GM18868 (cell line): ENCODE data around the gene C19orf44.
"Not testable (repeated sequence)": the region's sequence is repeated elsewhere in the genome, so short reads cannot be mapped to it uniquely, and the experiment has no call there.

Experiments used
- ATAC-seq: cut with Tn5 transposase; IDR thresholded peaks from one replicate; pipeline ENCODE4 v1.9.1; 2021; ENCODE audit warnings: mild to moderate bottlenecking, moderate library complexity; ENCODE audit not compliant: unreplicated experiment

The C19orf44 gene

DNA sequence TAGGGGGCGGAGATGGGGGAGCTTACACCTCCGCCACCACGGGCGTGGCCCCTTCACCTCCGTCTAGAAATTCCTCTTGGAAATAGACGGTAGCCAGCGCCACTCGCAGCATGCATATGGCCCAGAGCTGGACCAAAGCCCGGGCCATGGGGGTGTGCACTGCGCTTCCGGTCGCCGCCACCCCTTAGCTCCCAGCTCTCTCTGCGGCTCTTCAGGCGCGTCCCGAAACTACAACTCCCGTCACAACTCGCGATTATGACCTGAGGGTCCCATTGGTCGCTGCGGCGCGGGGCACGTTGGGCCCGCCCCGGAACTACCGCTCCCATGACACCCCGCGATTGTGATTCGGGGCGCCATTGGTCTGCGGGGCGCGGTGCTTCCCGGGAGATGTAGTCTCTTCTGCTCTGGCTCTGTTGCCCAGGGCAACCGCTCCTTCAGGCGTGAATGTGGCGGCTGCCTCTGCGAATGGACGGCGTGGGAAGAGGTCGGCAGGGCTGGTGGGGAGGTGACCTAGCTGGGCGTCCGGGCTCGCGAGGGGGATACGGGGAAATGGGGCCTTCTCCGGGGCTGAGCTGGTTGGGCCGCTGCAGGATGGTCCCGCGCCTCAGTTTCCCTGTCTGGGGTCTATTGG, at the start of gene C19orf44, which contains the start of gene CALR3:
Gene C19orf44 (plus strand): TSS at position 413 of the 631 bp plus-strand sequence. CDS start 4,399 bp downstream, outside the sequence.
Gene CALR3 (minus strand): TSS at position 186 of the 631 bp plus-strand sequence. CDS start 38 bp downstream, at position 148.
- ATAC-seq: peak; percentile 96

DNA sequence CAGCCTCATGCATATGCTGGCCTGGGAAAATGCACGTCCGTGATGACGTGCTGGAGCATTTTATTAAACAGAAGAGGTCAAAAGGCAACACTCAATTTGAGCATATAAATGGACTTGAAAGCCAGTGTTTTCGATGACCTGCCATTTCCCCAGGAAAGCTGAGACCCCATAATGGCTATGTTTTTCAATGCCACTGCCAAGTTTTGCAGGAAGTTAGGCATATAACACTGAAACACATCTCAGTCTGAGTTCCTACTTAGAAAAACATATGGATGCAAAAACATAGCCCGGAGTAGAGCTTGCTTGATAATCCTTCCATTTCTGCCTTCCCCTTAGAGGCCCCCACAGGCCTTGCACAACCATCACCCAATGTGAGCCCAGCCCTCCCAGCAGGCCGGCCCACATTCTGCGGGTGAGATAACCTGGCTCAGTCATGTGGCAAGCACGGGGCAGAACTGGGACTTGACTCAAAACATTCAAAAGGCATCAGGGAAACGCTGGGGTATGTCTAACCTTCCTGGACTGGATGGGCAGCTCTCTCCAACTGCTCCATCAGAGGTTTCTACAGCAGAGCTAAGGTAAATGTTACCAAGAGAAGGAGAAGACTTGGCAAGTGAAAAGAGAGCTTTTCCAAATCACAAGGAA, 49.3 kb upstream of the C19orf44 start:
- no peak for ATAC-seq

DNA sequence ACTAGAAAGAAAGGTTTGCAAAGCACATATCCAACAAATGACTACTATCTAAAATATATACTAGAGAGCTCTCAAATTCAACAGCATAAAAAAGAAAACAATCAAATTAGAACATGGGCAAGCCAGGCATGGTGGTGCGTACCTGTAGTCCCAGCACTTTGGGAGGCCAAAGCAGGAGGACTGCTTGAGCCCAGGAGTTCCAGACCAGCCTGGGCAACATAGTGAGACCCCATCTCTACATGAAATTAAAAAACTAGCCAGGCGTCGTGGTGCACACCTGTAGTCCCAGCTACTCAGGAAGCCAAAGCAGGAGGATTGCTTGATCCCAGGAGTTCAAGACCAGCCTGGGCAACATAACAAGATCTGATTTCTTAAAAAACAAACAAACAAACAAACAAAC, 47.3 kb upstream of the C19orf44 start:
- ATAC-seq: not testable (repeated sequence)

DNA sequence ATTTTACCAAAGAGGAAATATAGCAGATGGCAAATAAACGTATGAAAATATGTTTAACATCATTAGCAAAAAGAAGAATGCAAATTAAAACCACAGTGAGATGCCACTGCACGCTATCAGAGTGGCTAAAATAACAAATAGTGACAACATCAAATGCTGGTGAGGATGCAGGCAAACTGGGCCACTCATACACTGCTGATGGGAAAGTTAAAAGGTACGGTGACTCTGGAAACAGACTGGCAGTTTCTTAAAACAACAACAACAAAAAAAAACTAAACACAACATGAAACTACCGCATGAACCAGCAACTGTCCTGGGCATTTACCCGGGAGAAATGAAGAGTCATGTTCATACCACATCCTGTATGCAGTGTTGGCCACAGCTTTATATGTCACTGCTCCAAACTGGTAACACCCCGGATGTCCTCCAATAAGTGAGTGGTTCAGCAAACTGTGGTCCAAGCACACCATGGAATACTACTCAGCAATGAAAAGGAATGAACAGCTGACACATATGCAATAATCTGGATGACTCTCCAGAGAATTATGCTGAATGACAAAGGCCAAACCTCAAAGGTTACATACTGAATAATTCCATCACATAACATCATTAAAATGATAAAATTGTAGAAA, 46.7 kb upstream of the C19orf44 start:
- ATAC-seq: no peak

DNA sequence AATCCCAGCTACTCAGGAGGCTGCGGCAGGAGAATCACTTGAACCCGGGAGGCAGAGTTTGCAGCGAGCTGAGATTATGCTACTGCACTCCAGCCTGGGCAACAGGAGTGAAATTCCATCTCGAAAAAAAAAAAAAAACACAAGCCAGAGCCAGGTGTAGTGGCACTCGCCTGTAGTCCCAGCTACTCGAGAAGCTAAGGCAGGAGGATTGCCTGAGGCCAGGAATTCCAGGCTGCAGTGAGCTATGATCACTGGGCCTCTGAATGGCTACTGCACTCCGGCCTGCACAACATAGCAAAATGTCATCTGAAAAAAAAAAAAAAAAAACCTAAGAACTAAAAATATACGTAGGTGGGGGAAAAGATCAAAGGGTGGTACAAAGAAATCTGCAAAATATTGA, 43.9 kb upstream of the C19orf44 start:
- ATAC-seq: no peak

DNA sequence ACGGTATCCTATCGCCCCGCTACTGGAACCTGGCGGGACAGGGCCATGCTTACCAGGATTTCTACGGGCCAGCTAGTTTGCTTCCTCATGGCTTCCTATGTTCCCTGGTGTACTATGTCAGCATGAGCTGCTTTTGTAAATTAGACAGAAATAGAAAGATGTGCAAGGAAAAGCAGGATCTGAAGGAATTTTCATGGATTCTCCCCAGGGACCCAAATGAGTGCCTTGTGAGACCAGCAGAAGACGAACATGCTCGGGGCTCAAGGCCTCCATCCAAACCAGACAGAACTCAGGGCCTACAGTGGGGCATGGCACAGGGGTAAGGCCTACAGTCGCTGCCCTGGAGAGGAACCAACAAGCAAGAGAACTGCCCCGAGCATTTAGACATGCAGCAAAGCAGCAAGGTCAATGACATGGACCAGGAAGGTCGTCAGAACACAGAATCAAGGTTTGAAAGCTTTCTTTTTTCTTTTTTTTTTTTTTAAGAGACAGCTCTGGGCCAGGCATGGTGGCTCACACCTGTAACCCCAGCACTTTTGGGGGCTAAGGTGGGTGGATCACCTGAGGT, 41.8 kb upstream of the C19orf44 start:
- ATAC-seq: no peak

DNA sequence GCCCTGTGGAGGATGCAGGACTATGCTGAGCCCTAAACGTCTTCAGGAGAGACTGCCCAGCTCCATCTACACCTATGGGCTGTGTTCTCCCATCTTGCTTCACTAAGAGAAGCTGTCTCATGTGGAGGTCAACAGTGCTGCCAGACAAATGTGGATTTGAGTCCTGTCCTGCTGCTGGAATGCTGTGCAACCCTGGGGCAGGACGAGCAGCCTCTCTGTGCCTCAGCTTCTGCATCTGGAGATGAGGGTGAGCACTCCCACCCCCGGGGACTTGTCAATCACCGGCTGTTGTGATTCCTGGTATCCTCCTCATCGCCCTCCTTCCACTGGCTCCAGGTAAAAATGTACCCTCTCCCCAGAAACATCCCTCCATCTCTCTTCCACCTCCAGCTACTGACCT, 40.7 kb upstream of the C19orf44 start:
- ATAC-seq: no peak

DNA sequence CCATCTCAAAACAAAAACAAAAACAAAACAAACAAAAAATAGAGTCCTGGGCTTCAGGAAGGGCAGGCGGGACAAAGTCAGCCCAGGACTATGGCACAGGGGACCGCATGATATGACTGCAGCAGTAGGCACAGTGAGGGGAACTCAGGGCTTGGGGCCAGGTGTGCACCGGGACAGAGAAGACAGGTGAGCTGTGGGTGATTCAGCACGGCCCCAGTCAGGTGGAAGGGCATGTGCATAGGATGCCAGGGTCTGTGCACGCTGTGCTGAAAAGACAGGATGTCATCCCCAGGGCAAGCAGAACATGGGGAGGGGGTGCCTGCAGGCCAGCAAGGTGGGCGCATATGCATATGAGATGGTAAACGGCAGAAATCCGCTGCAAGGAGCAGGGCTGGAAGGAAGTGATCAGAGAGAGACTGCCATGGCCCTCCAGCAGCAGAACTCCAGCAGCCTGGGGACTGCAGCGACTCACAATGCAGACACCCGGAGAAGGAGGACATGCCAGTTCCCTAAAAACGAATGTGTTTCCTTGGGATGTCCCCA, 39.5 kb upstream of the C19orf44 start:
- ATAC-seq: no peak

DNA sequence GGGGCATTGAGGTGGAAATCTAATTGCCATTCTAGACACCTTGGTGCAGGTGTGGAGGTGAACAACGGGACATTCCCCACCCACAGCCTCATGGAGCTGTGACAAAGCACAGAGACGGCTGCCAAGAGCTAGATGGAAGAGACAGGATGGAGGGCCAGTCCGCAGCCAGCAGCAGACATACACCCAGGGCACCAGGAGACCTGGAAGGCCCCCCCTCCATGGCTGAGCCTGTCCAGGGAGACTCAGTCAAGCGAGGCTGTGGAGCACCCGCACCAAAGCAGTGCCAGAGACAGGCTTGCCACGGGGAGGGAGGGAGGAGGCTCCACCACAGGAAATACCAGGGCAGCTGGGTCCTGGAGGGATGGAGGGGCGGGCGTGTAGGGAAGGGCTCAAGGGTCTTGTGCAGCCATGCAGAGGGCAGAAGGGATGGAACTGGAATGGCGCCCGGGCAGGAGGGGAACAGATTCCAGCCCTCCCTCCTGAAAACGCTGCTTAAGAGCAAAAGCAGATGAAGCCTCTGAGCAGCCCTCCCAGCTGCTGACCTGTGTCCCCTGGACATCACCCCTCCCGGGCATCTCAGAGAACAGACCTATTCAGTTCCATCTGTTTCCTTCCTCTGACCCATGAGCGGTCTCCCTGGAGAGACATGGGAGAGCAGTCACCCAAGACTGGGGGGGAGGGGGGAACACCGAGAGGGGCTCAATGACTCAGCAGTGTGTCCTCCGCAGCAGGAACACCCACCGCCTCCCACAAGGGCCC, 38.8 kb upstream of the C19orf44 start:
- no peak for ATAC-seq

DNA sequence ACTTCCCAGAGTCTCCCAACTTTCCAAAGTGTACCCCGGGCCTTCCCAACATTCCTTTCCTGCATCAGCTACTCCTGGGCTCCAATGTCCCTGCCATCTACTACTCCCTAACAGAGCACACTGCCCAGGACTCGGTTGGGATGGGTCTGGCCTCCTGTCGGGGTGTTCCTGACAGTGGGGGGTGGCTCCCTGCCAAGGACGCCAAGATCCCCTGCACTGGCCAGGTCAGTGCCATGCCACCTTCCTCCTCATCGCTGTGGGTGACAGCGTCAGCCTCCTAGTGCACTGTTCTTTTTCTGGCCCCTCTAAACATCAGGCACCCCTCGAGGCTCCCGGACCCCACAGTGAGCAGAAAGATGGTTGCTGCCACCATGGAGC, 38.3 kb upstream of the C19orf44 start:
- ATAC-seq: no peak

DNA sequence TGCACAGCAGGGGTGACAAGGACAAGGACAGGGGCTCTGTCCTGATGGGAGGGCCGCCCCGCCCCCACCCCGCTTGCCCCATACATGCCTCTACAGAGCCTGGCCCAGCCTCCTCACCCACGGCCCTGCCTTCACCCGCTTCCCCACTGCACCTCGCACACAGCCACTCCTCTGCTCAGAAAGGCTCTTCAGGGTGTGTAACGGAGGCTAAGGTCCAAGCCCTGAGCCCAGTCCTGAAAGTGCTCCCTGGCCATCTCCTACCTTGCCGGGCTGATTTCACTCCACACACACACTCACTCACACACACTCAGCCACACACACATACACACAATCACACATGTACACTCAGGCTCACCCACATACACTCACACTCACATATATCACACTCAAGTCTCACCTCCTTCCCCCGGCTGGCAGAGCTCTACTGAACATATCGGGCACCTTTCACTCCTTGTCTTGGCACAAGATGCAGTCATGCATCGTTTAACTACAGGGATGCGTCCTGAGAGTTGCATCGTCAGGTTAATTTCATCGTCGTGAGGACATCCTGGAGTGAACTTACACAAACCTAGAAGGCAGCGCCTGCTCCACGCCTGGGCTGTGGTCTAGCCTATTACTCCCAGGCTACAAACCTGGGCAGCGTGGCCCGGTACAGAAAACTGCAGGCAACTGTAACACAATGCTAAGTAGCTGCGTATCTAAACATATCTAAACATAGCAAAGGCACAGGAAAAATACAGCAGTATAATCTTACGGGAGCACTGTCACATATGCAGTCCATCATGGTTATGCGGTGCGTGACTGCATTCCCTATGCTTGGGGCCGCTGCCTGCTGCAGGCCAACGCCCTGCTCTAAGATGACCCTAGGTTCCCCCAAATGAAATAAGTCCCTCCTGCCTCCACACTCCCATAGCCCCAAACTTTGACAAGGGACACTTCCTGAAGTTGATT, 37.5 kb upstream of the C19orf44 start:
- no peak for ATAC-seq

DNA sequence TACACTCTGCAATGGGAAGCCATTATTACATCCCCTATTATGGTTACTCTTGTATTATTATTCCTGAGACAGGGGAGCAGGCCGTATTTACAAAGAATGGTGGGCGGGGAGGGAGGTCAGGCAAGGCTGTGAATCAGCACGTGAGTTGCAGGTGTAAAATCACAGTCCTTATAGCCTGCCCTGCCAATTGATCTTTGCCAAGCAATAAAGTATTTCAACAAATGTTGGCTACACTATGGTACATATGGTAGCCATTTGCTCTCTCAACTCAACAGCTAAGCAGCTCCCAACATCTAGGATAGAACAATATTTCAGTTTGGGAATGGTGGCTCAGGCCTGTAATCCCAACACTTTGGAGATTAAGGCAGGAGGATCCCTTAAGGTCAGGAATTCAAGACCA, 36.5 kb upstream of the C19orf44 start:
- no peak for ATAC-seq

DNA sequence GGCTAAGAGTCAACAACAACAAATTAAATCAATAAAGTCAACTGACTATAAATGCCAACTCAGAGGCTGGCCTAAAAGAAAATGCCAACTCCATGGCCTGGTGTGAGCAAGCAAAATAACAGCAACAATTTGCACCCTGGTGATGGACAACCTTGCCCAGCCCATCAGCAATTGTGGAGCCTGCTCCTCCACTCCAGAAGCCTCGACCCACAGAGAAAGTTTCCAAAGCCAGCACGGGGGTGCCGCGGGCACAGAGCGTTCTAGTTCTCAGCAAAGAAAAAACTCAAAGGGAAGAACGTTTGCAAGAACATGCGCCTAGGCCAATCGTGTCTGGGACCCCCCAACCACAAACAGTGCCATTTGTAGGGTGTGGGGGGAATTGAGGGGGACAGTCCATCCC, 35.7 kb upstream of the C19orf44 start:
- ATAC-seq: no peak

DNA sequence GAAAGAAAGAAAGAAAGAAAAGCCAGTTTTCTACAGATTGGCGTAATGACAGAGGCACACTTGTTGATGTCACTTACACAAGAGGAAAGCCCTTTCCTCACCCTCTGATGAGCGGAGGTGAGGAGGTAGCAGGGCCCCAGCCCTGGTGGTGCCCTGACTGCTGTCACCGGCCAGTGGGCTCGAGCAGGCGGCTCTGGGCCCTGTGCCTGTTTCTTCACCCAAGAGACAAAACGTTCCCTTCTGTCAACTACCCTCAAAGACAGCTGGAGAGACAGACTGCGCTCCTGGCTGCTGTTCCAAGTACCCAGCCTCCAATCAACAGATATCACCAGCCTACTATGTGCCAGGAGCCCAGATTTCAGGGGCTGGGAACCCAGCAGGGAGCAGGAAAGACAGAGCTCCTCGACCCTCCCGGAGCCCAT, 34.6 kb upstream of the C19orf44 start:
- no peak for ATAC-seq

DNA sequence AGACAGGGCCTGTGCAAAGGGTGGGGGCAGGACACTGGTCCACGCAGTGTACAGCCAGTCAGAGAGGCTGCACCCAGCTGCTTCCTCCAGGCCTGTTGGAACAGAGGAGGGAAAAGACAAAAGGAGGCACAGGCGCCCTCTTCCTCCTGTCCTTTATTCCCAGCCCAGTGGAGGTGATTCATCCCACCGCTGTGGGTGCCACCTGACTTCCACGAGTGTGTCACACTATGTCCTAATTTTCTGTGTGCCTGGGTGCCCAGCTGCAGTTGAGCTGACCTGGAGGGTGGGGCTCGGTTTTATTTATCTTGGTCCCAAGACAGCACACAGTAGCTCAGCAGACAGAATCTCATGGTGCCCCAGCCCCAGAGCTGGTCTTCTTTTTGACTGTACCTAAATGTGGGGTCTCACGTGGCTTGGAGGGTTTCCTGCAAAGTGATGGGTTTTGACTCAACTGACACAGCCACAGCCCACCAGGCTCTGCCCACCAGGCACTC, 33.4 kb upstream of the C19orf44 start:
- no peak for ATAC-seq

DNA sequence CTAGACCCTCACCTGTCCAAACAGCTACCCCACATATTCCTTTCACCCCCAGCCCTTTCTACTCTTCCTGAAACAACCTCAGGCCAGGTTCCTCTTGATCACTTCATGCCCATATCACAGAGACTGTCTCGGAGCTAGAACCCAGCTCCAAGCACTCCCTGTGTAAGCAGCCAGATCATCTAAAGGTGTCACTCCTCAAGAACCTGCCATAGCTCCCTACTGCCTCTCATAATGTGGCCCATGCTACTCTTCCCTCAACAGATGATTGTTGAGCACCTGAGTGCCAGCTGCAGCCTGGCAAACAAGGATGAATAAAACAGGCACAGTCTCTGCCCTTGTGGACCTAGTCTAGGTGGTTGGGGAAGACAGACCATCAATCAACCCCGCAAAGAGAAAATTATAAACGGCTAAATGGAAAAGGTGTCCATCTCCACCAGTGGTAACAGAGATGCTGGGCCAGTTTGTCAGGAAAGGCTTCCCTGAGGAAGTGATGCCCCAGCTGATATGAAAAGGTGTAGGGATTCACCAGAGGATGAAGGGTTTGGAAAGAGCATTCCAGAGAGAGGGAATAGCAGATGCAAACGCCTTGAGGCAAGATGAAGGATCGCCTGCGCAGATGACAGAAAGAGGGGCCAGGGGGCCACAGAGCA, 32.7 kb upstream of the C19orf44 start:
- no peak for ATAC-seq

DNA sequence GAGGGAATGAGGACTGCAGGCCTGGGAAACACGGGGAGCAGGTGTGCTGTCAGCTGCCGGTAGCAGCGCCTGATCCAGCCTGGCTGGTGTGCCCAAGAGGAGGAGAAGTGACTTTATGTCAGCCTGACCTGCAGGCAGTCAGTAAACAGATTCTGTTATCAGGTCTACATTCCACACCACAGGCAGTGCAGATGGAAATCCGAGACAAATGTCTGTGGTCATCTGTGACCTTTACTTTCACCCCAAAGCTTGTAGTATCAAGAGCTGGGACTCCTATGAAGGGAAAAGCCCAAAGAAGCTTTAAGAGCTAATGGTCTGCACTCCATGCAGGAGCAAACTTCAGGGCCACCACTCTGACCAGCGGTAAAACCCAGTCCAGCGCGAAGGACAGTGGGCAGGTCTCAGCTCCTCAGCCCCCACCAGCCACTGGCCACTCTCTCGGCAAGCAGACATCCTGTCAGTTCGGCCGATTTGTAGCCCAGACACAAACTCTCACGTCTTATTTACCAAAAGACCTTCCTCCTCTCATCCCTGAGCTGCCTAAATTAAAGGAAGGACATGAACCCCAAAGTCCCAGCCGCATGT, 32.1 kb upstream of the C19orf44 start:
- ATAC-seq: no peak

DNA sequence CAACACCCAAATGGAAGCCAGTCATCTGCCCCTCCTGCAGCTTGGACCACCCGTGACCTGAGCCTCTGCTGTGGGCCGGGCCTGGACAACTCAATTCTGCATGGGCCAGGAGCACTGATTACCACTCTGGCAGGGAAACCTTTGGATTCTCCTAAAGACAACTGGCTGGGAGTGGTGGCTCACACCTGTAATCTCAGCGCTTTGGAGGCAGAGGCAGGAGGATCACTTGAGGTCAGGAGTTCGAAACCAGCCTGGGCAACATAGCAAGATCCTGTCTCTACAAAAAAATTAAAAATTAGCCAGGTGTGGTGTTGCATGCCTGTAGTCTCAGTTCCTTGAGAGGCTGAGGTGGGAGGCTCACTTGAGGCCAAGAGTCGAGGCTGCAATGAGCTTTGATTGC, 31.0 kb upstream of the C19orf44 start:
- ATAC-seq: no peak
